ENCODE data around the gene FREM2. TPM values are rescaled to one million over a fixed set of nuclear protein-coding genes. Genes with fewer than 3 reads are reported as not detected.

The FREM2 gene
- total and polyA plus RNA-seq, 2 donors (not counting 3 experiments of a cell fraction or from before 2014, with no cell fraction given): under 0.01 TPM; not detected in 1

- H3K9ac ChIP-seq (replicated peaks; ENCODE audit: extremely low read depth, insufficient read depth, low read length): no peak overlapping the region
- H3K27ac ChIP-seq (ENCODE audit: insufficient read depth, low read depth, low read length): no peak overlapping the region
- H3K27me3 ChIP-seq (ENCODE audit: control insufficient read depth in 2 of 2, insufficient read depth in 2 of 2, low read length in 2 of 2): no peaks in the 10 kb centered on the region
- H3K79me2 ChIP-seq (ENCODE audit: control insufficient read depth, insufficient read depth, low read length): no peaks in the 10 kb centered on the region
- TF ChIP-seq CTCF (IDR thresholded peaks at IDR 0.05; ENCODE audit: extremely low read depth in 1 of 2, insufficient read depth in 1 of 2, low read depth in 1 of 2, low read length in 2 of 2) (no peak), MYC (IDR thresholded peaks at IDR 0.05; ENCODE audit: low read depth, low read length) (no peak), JUN (IDR thresholded peaks at IDR 0.05; ENCODE audit: borderline replicate concordance, insufficient read depth, insufficient read length, low read depth) (no peak), EZH2 (IDR thresholded peaks at IDR 0.05; ENCODE audit: borderline replicate concordance, low read depth, low read length, severe bottlenecking) (no peak), GATA2 (IDR thresholded peaks at IDR 0.05; ENCODE audit: insufficient read depth, insufficient read length, low read depth, low read length) (no peak), POLR2A (IDR thresholded peaks at IDR 0.05; ENCODE audit: low read depth, low read length) (no peak), FOS (IDR thresholded peaks at IDR 0.05; ENCODE audit: borderline replicate concordance, insufficient read depth, low read length) (no peak), POLR2AphosphoS5 (IDR thresholded peaks at IDR 0.05; ENCODE audit: insufficient read depth, low read depth, low read length) (no peak)
- TF ChIP-seq, protein P1, sequence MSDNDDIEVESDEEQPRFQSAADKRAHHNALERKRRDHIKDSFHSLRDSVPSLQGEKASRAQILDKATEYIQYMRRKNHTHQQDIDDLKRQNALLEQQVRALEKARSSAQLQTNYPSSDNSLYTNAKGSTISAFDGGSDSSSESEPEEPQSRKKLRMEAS (IDR thresholded peaks at IDR 0.05; ENCODE audit: insufficient read depth, insufficient read length): no peak
- no peaks in the 10 kb centered on the region for H4K20me1 ChIP-seq (replicated peaks; ENCODE audit: control insufficient read depth, extremely low read depth, insufficient read depth, low read length)
- no peaks in the 10 kb centered on the region for H3K4me1 ChIP-seq (ENCODE audit: control insufficient read depth, extremely low read depth, insufficient read depth, low read length)
- DNase-seq (ENCODE audit: low read depth, low spot score): no peak
- no peak overlapping the region for H3K4me3 ChIP-seq (replicated peaks in 1 of 3; ENCODE audit: insufficient read depth in 1 of 3, low read depth in 1 of 3, low read length in 3 of 3)
- dilution Hi-C loops (cut with MboI; ENCODE audit: extremely low pct_ligation_motif_present, low sequenced_read_pairs): no loop called here
- no peaks in the 10 kb centered on the region for H3K36me3 ChIP-seq (ENCODE audit: control insufficient read depth in 2 of 2, extremely low read depth in 1 of 2, insufficient read depth in 2 of 2, low read length in 2 of 2)
- no TSS peak for BruUV-seq (replicated peaks)
- no peak for FAIRE-seq
- no peaks in the 10 kb centered on the region for H3K9me1 ChIP-seq (replicated peaks; ENCODE audit: control insufficient read depth, extremely low read depth, insufficient read depth, low read length)
- POLR2A ChIA-PET: no interaction called here
- H3K4me2 ChIP-seq (ENCODE audit: insufficient read depth, low read length): no peak overlapping the region
- CTCF ChIA-PET: no interaction called here
- no peak overlapping the region for H2AFZ ChIP-seq (ENCODE audit: low read depth, low read length)
- no peaks in the 10 kb centered on the region for H3K9me3 ChIP-seq (replicated peaks; ENCODE audit: control insufficient read depth, insufficient read depth, low read length)
- intact Hi-C loops (cut with micrococcal nuclease): no loop called here
Observed at GRCh38 chr13:38897521-38897920, 210.6 kb downstream of the FREM2 start.

Data from endothelial cell of umbilical vein (primary cell).